Sigmoid colon (tissue), 7 donors: ENCODE results near the gene EIF1AD. TPM values are rescaled to one million over a fixed set of nuclear protein-coding genes. Genes with fewer than 3 reads are reported as not detected.

Experiments
- DNase-seq: peaks from one replicate; pipeline ENCODE4 v3.0.0-alpha.2; 2019
- H3K27ac ChIP-seq, 4 donors: fragments of 200-600 bp; sonication (generic); one replicate each; pipeline ENCODE4 v1.5.1; 2016 to 2019; ENCODE audit warnings: mild to moderate bottlenecking in 1 of 4
- H3K27me3 ChIP-seq, 3 donors: fragments of 200-600 bp; sonication (generic); one replicate each; pipeline ENCODE4 v1.5.1; 2019; ENCODE audit warnings: mild to moderate bottlenecking in 1 of 3
- H3K36me3 ChIP-seq, 4 donors: fragments of 200-600 bp; sonication (generic); one replicate each; pipeline ENCODE4 v1.5.1; 2016 to 2019
- H3K4me1 ChIP-seq, 4 donors: fragments of 200-600 bp; sonication (generic); one replicate each; pipeline ENCODE4 v1.5.1; 2017 to 2019
- H3K4me3 ChIP-seq, 4 donors: fragments of 200-600 bp; sonication (generic); one replicate each; pipeline ENCODE4 v1.5.1; 2017 to 2019; ENCODE audit warnings: mild to moderate bottlenecking in 2 of 4, moderate library complexity in 1 of 4
- H3K9me3 ChIP-seq, 4 donors: fragments of 200-600 bp in 3 of 4; sonication (generic) in 3 of 4; one replicate each; pipeline versions ENCODE4 v1.5.1 to v1.6.1; 2013 to 2019
- EP300 ChIP-seq, 4 donors: sonication (generic); formaldehyde crosslinking; IDR thresholded peaks; one replicate each; pipeline ENCODE4 v1.6.1; 2017; ENCODE audit warnings: antibody characterized with exemption in 4 of 4
- POLR2A ChIP-seq, 2 donors: fragments of 450-650 bp; IDR thresholded peaks; one replicate each; pipeline ENCODE4 v1.6.1; 2016; ENCODE audit warnings: antibody characterized with exemption in 2 of 2, mild to moderate bottlenecking in 2 of 2, moderate library complexity in 2 of 2
- POLR2AphosphoS5 ChIP-seq, 4 donors: sonication (generic); formaldehyde crosslinking; IDR thresholded peaks; one replicate each; pipeline ENCODE4 v1.6.1; 2017; ENCODE audit warnings: antibody characterized with exemption in 4 of 4
- WGBS, 2 donors: extraction: QIAGEN DNeasy Blood & Tissue Kit; methylation state at CpG; one replicate each; pipeline ENCODE4 v1.1.7; 2013; 5-methylcytosine and 5-hydroxymethylcytosine counted together
- intact Hi-C: fragments of 100-400 bp; cut with DNase I; formaldehyde crosslinking; loops from one replicate; pipeline ENCODE4 v1.15.1; 2023
- polyA plus RNA-seq, 3 donors: library from polyadenylated mRNA; stranded (reverse); fragments of 200-250 nt; gene quantifications; one replicate each; pipeline ENCODE4 v1.2.3, GENCODE V29; 2013
- total RNA-seq, 4 donors: library from RNA; depleted of rRNA; stranded (reverse); fragments of >200 nt; gene quantifications; one replicate each; pipeline ENCODE4 v1.1.0, GENCODE V29; 2016
- TF ChIP-seq, protein P1 (sequence below), 4 experiments: fragments of 450-650 bp in 3 of 4; fragments of 200-600 bp in 1 of 4; IDR thresholded peaks; one replicate each; pipeline ENCODE4 v1.5.1; 2016 to 2019; ENCODE audit warnings: antibody characterized with exemption in 4 of 4, mild to moderate bottlenecking in 3 of 4, moderate library complexity in 2 of 4
- donor health status: healthy with polysubstance abuse.
- donor health status: Bipolar disorder and iron deficiency.
- donor health status: healthy.

EIF1AD gene
- total and polyA plus RNA-seq, 7 donors, result 13.8 to 26.0 (median 20.4) TPM

- TF ChIP-seq, protein P1, sequence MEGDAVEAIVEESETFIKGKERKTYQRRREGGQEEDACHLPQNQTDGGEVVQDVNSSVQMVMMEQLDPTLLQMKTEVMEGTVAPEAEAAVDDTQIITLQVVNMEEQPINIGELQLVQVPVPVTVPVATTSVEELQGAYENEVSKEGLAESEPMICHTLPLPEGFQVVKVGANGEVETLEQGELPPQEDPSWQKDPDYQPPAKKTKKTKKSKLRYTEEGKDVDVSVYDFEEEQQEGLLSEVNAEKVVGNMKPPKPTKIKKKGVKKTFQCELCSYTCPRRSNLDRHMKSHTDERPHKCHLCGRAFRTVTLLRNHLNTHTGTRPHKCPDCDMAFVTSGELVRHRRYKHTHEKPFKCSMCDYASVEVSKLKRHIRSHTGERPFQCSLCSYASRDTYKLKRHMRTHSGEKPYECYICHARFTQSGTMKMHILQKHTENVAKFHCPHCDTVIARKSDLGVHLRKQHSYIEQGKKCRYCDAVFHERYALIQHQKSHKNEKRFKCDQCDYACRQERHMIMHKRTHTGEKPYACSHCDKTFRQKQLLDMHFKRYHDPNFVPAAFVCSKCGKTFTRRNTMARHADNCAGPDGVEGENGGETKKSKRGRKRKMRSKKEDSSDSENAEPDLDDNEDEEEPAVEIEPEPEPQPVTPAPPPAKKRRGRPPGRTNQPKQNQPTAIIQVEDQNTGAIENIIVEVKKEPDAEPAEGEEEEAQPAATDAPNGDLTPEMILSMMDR (IDR thresholded peaks at IDR 0.05), result no peak
- TF ChIP-seq POLR2A (IDR thresholded peaks at IDR 0.05), result no peak
- no peak for TF ChIP-seq EP300 (IDR thresholded peaks at IDR 0.05)
- WGBS, 2 donors, result 68 to 84% methylated on average over 15 of the region's 15 CpGs
- H3K4me1 ChIP-seq, result peaks cover 0 to 6% (median 5%) of the 10 kb centered on the region in 4 donors
- intact Hi-C loops, result no loop called here
- DNase-seq, result no peak
- peaks cover 51 to 87% (median 57%) of the 10 kb centered on the region in 4 donors for H3K36me3 ChIP-seq
- H3K27me3 ChIP-seq, result no peaks in the 10 kb centered on the region
- no peak overlapping the region for H3K4me3 ChIP-seq
- no peaks in the 10 kb centered on the region for H3K9me3 ChIP-seq
- H3K27ac ChIP-seq, result no peak overlapping the region
Observed at GRCh38 chr11:65968600-65969482, 33.1 kb downstream of the EIF1AD start.

DNA sequence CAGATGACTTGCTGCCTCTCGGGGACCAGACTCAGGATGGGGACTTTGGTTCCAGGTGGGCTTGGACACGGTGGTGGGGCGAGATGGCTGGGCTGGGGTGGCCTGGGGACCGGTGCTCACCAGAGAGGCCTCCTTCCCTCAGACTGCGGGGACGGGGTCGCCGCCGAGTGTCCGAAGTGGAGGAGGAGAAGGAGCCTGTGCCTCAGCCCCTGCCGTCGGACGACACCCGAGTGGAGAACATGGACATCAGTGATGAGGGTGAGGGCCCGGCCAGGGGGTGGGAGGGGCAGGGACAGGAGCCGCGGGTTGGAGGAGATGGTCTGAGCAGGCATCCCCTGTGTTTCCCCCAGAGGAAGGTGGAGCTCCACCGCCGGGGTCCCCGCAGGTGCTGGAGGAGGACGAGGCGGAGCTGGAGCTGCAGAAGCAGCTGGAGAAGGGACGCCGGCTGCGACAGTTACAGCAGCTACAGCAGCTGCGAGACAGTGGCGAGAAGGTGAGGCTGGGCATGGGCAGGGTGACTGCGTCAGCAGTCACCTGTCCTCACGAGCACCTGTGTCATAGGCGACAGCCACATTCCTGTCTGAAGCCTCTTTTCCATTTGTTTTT is 34.5 kb downstream of the EIF1AD start:
- no peak overlapping the region for H3K27ac ChIP-seq
- peaks cover 0 to 20% (median 19%) of the 10 kb centered on the region in 4 donors for H3K4me1 ChIP-seq
- intact Hi-C loops, result no loop called here
- 95 to 96% methylated on average over 30 of the region's 30 CpGs for WGBS, 2 donors
- no peak for DNase-seq
- H3K27me3 ChIP-seq, result no peaks in the 10 kb centered on the region
- H3K9me3 ChIP-seq, result no peaks in the 10 kb centered on the region
- H3K36me3 ChIP-seq, result peaks cover 49 to 74% (median 54%) of the 10 kb centered on the region in 4 donors
- no peak overlapping the region for H3K4me3 ChIP-seq
- TF ChIP-seq EP300 (IDR thresholded peaks at IDR 0.05) (no peak), POLR2A (IDR thresholded peaks at IDR 0.05) (no peak), POLR2AphosphoS5 (IDR thresholded peaks at IDR 0.05) (no peak)
- TF ChIP-seq, protein P1 (IDR thresholded peaks at IDR 0.05), result no peak

DNA sequence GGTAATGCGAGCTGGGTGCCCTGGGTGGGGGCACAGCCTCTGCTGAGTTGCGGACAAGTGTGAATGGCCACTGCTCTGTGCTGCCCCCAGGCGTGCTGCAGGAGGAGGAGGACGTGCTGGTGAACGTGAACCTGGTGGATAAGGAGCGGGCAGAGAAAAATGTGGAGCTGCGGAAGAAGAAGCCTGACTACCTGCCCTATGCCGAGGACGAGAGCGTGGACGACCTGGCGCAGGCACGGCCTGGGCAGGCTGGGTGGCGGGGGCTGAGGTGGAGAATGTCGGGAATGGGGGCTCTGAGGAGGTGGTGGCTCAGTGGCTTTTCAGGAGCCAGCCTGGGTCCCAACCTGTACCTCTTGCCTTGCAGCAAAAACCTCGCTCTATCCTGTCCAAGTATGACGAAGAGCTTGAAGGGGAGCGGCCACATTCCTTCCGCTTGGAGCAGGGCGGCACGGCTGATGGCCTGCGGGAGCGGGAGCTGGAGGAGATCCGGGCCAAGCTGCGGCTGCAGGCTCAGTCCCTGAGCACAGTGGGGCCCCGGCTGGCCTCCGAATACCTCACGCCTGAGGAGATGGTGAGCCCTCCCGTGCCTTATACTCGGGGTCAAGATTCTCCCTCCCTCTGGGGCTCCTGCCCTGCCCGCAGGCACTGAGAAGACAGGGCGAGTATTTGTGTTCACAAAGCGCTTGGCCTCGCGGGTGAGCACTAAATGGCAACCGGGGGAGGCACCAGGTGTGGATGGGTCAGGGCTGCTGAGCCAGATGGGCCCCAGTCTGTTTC is 35.8 kb downstream of the EIF1AD start:
- Histone ChIP-seq H3K4me3 (no peak overlapping the region), H3K4me1 (peaks cover 0 to 26% (median 24%) of the 10 kb centered on the region in 4 donors), H3K27me3 (no peaks in the 10 kb centered on the region), H3K27ac (no peak overlapping the region), H3K9me3 (no peaks in the 10 kb centered on the region), H3K36me3 (peaks cover 49 to 68% (median 54%) of the 10 kb centered on the region in 4 donors)
- no peak for DNase-seq
- 95 to 96% methylated on average over 36 of the region's 36 CpGs for WGBS, 2 donors
- TF ChIP-seq, protein P1 (IDR thresholded peaks at IDR 0.05), result no peak
- TF ChIP-seq POLR2A (IDR thresholded peaks at IDR 0.05) (no peak), EP300 (IDR thresholded peaks at IDR 0.05) (no peak), POLR2AphosphoS5 (IDR thresholded peaks at IDR 0.05) (no peak)
- intact Hi-C loops, result no loop called here

DNA sequence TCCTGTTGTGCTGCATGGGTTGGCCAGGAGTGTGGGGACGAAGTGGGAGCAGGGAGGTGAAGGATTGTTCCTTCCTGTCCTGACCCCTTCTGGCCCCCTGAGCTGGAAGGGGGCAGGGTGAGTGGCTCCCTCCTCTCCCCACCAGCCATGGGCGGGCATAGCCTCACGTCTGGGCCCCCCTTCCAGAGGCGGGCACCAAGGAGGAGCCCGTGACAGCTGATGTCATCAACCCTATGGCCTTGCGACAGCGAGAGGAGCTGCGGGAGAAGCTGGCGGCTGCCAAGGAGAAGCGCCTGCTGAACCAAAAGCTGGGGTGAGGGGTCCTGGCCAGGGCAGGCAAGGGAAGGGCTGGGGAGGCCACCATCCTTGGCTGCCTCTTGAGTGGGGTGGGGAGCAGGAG is 37.1 kb downstream of the EIF1AD start:
- Histone ChIP-seq H3K4me1 (peaks cover 0 to 31% (median 30%) of the 10 kb centered on the region in 4 donors), H3K27me3 (no peaks in the 10 kb centered on the region), H3K27ac (no peak overlapping the region), H3K36me3 (peaks cover 45 to 62% (median 53%) of the 10 kb centered on the region in 4 donors), H3K4me3 (no peak overlapping the region), H3K9me3 (no peaks in the 10 kb centered on the region)
- no peak for TF ChIP-seq POLR2A (IDR thresholded peaks at IDR 0.05)
- no peak for TF ChIP-seq POLR2AphosphoS5 (IDR thresholded peaks at IDR 0.05)
- no peak for TF ChIP-seq EP300 (IDR thresholded peaks at IDR 0.05)
- DNase-seq, result no peak
- 85 to 96% methylated on average over 10 of the region's 10 CpGs for WGBS, 2 donors
- intact Hi-C loops, result no loop called here
